GM12892 (cell line): Measurements from ENCODE around the gene TFEB.

ENCODE experiments used
- POLR2A ChIP-seq: IDR thresholded peaks from 2 replicates; pipeline ENCODE4 v1.6.1; 2011; ENCODE audit warnings: low read depth, low read length, control low read depth
- POLR2AphosphoS5 ChIP-seq: IDR thresholded peaks from 2 replicates; pipeline ENCODE4 v1.6.1; 2011; ENCODE audit warnings: low read depth, low read length, control low read depth
- TAF1 ChIP-seq: IDR thresholded peaks from 2 replicates; pipeline ENCODE4 v1.6.1; 2011; ENCODE audit warnings: low read depth, mild to moderate bottlenecking, control low read depth, low read length, borderline replicate concordance

- TF ChIP-seq POLR2A (no peak), TAF1 (no peak), POLR2AphosphoS5 (no peak)
These were observed 10.6 kb downstream of the TFEB start for GRCh38 chr6:41724586-41725501.
